HG03139 (cell line): ENCODE data around the gene KRT40.

ENCODE experiments used
- ATAC-seq: cut with Tn5 transposase; IDR thresholded peaks from one replicate; pipeline ENCODE4 v1.9.1; 2021; ENCODE audit not compliant: unreplicated experiment

The KRT40 gene

GRCh38 chr17:40997361-40997760, 13.2 kb upstream of the KRT40 start:
- no peak for ATAC-seq

- no peak for ATAC-seq
Measured at GRCh38 chr17:40996829-40997228, 12.7 kb upstream of the KRT40 start.

GRCh38 chr17:40995116-40995515, 11.0 kb upstream of the KRT40 start:
- no peak for ATAC-seq

GRCh38 chr17:40993839-40994238, 9.7 kb upstream of the KRT40 start, which contains the start of gene KRTAP3-3:
Gene KRTAP3-3 (minus strand): TSS chr17:40994164. CDS start chr17:40994097, 67 bp downstream.
- ATAC-seq: no peak

GRCh38 chr17:40993084-40993483, 9.0 kb upstream of the KRT40 start:
- no peak for ATAC-seq

GRCh38 chr17:40992666-40993065, 8.5 kb upstream of the KRT40 start:
- ATAC-seq: no peak

- ATAC-seq: no peak
Measured at GRCh38 chr17:40986920-40987319, 2.8 kb upstream of the KRT40 start.

- ATAC-seq: no peak
Measured at GRCh38 chr17:40981115-40981514, 3.0 kb downstream of the KRT40 start.

- ATAC-seq: no peak
Measured at GRCh38 chr17:40980596-40980995, 3.5 kb downstream of the KRT40 start.

GRCh38 chr17:40980117-40980516, 4.0 kb downstream of the KRT40 start:
- no peak for ATAC-seq

- ATAC-seq: no peak
Measured at GRCh38 chr17:40978575-40979151, 5.5 kb downstream of the KRT40 start.

GRCh38 chr17:40975516-40975915, 8.6 kb downstream of the KRT40 start:
- ATAC-seq: no peak

- ATAC-seq: no peak
Measured at GRCh38 chr17:40974366-40974765, 9.8 kb downstream of the KRT40 start.

GRCh38 chr17:40967582-40967981, 16.5 kb downstream of the KRT40 start:
- no peak for ATAC-seq

GRCh38 chr17:40966848-40967247, 17.3 kb downstream of the KRT40 start, which contains the start of gene KRT39:
Gene KRT39 (minus strand): TSS chr17:40966948. CDS start chr17:40966856, 92 bp downstream.
- no peak for ATAC-seq

GRCh38 chr17:40963838-40964237, 20.3 kb downstream of the KRT40 start:
- no peak for ATAC-seq

GRCh38 chr17:40962059-40962561, 22.0 kb downstream of the KRT40 start:
- no peak for ATAC-seq

GRCh38 chr17:40961591-40961990, 22.5 kb downstream of the KRT40 start:
- no peak for ATAC-seq

- ATAC-seq: no peak
Measured at GRCh38 chr17:40960144-40960543, 24.0 kb downstream of the KRT40 start.

GRCh38 chr17:40958086-40958953, 25.8 kb downstream of the KRT40 start:
- ATAC-seq: no peak

- no peak for ATAC-seq
Measured at GRCh38 chr17:40956401-40957254, 27.5 kb downstream of the KRT40 start.
